K562 (cell line): Measurements from ENCODE around the gene MASTL.

Experiments used
- CTCF ChIP-seq, 3 experiments: IDR thresholded peaks in 2 of 3; conservative IDR thresholded peaks in 1 of 3; 2 replicates each; pipeline ENCODE4 v1.5.1; 2011 to 2012; ENCODE audit warnings: low read length in 3 of 3, mild to moderate bottlenecking in 3 of 3, control low read depth in 2 of 3, improper control_type of control experiment in 1 of 3, inconsistent platforms in 1 of 3, low read depth in 1 of 3, mixed read lengths in 1 of 3, moderate library complexity in 1 of 3; ENCODE audit not compliant: insufficient read depth in 2 of 3
- E2F4 ChIP-seq: sonication (generic); formaldehyde crosslinking; IDR thresholded peaks from 2 replicates; pipeline ENCODE4 v1.8.0; 2022; ENCODE audit warnings: mild to moderate bottlenecking, low read depth, missing genetic modification reagents
- MAFK ChIP-seq: IDR thresholded peaks from 2 replicates; pipeline ENCODE4 v1.6.1; 2011; ENCODE audit warnings: low read length, improper control_type of control experiment
- NFIC ChIP-seq: fragments of 450-650 bp; IDR thresholded peaks from 2 replicates; pipeline ENCODE4 v1.6.1; 2017; ENCODE audit warnings: mild to moderate bottlenecking, inconsistent platforms
- PREB ChIP-seq: sonication (generic); formaldehyde crosslinking; IDR thresholded peaks from 2 replicates; pipeline ENCODE4 v1.8.1; 2023; ENCODE audit warnings: mild to moderate bottlenecking, missing genetic modification reagents
- SMARCB1 ChIP-seq: IDR thresholded peaks from 2 replicates; pipeline ENCODE4 v1.6.1; 2011; ENCODE audit warnings: improper control_type of control experiment, low read depth; ENCODE audit not compliant: insufficient read length
- ZNF232 ChIP-seq: sonication (generic); formaldehyde crosslinking; IDR thresholded peaks from 2 replicates; pipeline ENCODE4 v1.8.0; 2022; ENCODE audit warnings: mild to moderate bottlenecking, missing genetic modification reagents
- ZNF431 ChIP-seq: sonication (generic); formaldehyde crosslinking; IDR thresholded peaks from 2 replicates; pipeline ENCODE4 v1.8.0; 2022; ENCODE audit warnings: mild to moderate bottlenecking, missing genetic modification reagents

- no peak for TF ChIP-seq NFIC
- TF ChIP-seq E2F4 = no peak
- TF ChIP-seq ZNF232 (CRISPR knock-in tag) = no peak
- TF ChIP-seq SMARCB1 = no peak
- TF ChIP-seq PREB = no peak
- no peak for TF ChIP-seq ZNF431
- no peak for TF ChIP-seq CTCF (IDR thresholded peaks at IDR 0.05 in 2 of 3, conservative IDR thresholded peaks at IDR 0.05 in 1 of 3; ENCODE audit: insufficient read depth in 2 of 3, low read depth in 1 of 3, low read length in 3 of 3)
- no peak for TF ChIP-seq MAFK
Observed at GRCh38 chr10:27207350-27207749, 52.2 kb downstream of the MASTL start.
